ENCODE measurements around the gene FBXL5.

- no peak for TF ChIP-seq CTCF (tag by site-specific recombination; IDR thresholded peaks at IDR 0.05)
- no peak for TF ChIP-seq REST (tag by site-specific recombination; IDR thresholded peaks at IDR 0.05)
- TF ChIP-seq WT1 (tag by site-specific recombination; IDR thresholded peaks at IDR 0.05), result no peak
- no peak for TF ChIP-seq ZNF529 (tag by site-specific recombination; IDR thresholded peaks at IDR 0.05; ENCODE audit: insufficient replicate concordance)
- no peak for TF ChIP-seq ZNF175 (tag by site-specific recombination; IDR thresholded peaks at IDR 0.05)
- no peak for TF ChIP-seq ZNF423 (tag by site-specific recombination; IDR thresholded peaks at IDR 0.05)
- TF ChIP-seq ZNF544 (tag by site-specific recombination; IDR thresholded peaks at IDR 0.05), result no peak
- no peak for TF ChIP-seq ZNF350 (tag by site-specific recombination; IDR thresholded peaks at IDR 0.05)
- TF ChIP-seq BCL11A (tag by site-specific recombination; IDR thresholded peaks at IDR 0.05; ENCODE audit: low read depth), result no peak
- TF ChIP-seq ZBTB49 (tag by site-specific recombination; IDR thresholded peaks at IDR 0.05; ENCODE audit: low read depth), result no peak
- TF ChIP-seq SP2 (tag by site-specific recombination; IDR thresholded peaks at IDR 0.05), result no peak
- TF ChIP-seq PATZ1 (tag by site-specific recombination; IDR thresholded peaks at IDR 0.05), result no peak
- no peak for TF ChIP-seq GLI4 (tag by site-specific recombination; IDR thresholded peaks at IDR 0.05)
- no peak for TF ChIP-seq ZNF768 (tag by site-specific recombination; IDR thresholded peaks at IDR 0.05)
These were observed 92.5 kb downstream of the FBXL5 start for GRCh38 chr4:15562623-15563022.
